Measurements from ENCODE around the gene PPBP.

DNA sequence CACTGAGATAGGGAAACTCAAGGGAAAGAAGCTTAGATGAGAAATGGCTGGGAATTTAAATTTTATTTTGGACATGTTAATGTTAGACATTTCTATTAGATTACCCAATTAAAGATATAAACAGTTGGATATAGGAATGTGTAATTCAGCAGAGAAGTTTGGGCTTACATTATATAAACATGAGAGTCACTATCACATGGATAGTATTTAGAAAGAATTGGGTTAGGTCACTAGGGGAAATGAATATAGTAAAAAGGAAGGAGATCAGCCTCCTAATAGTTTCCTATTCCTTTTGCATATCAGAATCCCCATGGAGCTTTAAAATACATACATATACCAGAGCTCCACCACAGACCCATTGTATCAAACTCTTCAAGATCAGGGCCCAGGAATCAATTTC is 30.1 kb upstream of the PPBP start:
- TF ChIP-seq CTCF (conservative IDR thresholded peaks at IDR 0.05; ENCODE audit: low read length) (no peak), EZH2phosphoT487 (IDR thresholded peaks at IDR 0.05; ENCODE audit: borderline replicate concordance) (no peak)

All from Loucy (cell line).